Parathyroid adenoma (tissue), 2 donors: ENCODE results near the gene PMPCA.

Experiments
- H2AFZ ChIP-seq: fragments of 300-600 bp; sonication (generic); one replicate; pipeline ENCODE4 v1.7.0; 2017; ENCODE audit warnings: antibody characterized with exemption, mild to moderate bottlenecking
- H3K27ac ChIP-seq: fragments of 300-600 bp; sonication (generic); one replicate; pipeline ENCODE4 v1.7.0; 2017
- H3K27me3 ChIP-seq: fragments of 300-600 bp; sonication (generic); one replicate; pipeline ENCODE4 v1.7.0; 2017; ENCODE audit warnings: low read length; ENCODE audit not compliant: control insufficient read depth, insufficient read depth
- H3K36me3 ChIP-seq: fragments of 300-600 bp; sonication (generic); one replicate; pipeline ENCODE4 v1.7.0; 2017; ENCODE audit warnings: low read length; ENCODE audit not compliant: control insufficient read depth, insufficient read depth
- H3K4me1 ChIP-seq: fragments of 300-600 bp; sonication (generic); one replicate; pipeline ENCODE4 v1.7.0; 2017; ENCODE audit warnings: control low read depth
- H3K4me2 ChIP-seq: fragments of 300-600 bp; sonication (generic); one replicate; pipeline ENCODE4 v1.7.0; 2017; ENCODE audit warnings: low read length
- H3K4me3 ChIP-seq: fragments of 300-600 bp; sonication (generic); one replicate; pipeline ENCODE4 v1.7.0; 2017; ENCODE audit warnings: low read depth, low read length
- H3K79me2 ChIP-seq: fragments of 300-600 bp; sonication (generic); one replicate; pipeline ENCODE4 v1.7.0; 2017; ENCODE audit warnings: control low read depth
- H3K9ac ChIP-seq: fragments of 300-600 bp; sonication (generic); one replicate; pipeline ENCODE4 v1.7.0; 2017; ENCODE audit warnings: mild to moderate bottlenecking
- H3K9me3 ChIP-seq: fragments of 300-600 bp; sonication (generic); one replicate; pipeline ENCODE4 v1.7.0; 2017; ENCODE audit warnings: low read length; ENCODE audit not compliant: control insufficient read depth
- CTCF ChIP-seq: fragments of 300-600 bp; sonication (generic); IDR thresholded peaks from one replicate; pipeline ENCODE4 v1.7.0; 2017; ENCODE audit warnings: antibody characterized with exemption, mild to moderate bottlenecking
- donor health status: primary hyperparathyroidism.

Gene PMPCA

GRCh38 chr9:136464241-136464640 is 53.8 kb downstream of the PMPCA start:
- no peaks in the 10 kb centered on the region for H3K4me1 ChIP-seq
- no peak overlapping the region for H2AFZ ChIP-seq
- no peaks in the 10 kb centered on the region for H3K27me3 ChIP-seq
- TF ChIP-seq CTCF: no peak
- no peak overlapping the region for H3K4me2 ChIP-seq
- no peaks in the 10 kb centered on the region for H3K9me3 ChIP-seq
- no peaks in the 10 kb centered on the region for H3K36me3 ChIP-seq
- H3K27ac ChIP-seq: no peak overlapping the region
- H3K79me2 ChIP-seq: no peaks in the 10 kb centered on the region
- H3K4me3 ChIP-seq: no peak overlapping the region
- H3K9ac ChIP-seq: no peak overlapping the region

- Histone ChIP-seq H3K9me3 (no peaks in the 10 kb centered on the region), H3K4me1 (no peaks in the 10 kb centered on the region), H3K4me2 (no peak overlapping the region), H2AFZ (no peak overlapping the region), H3K27me3 (no peaks in the 10 kb centered on the region), H3K27ac (no peak overlapping the region), H3K79me2 (no peaks in the 10 kb centered on the region), H3K9ac (no peak overlapping the region), H3K4me3 (no peak overlapping the region), H3K36me3 (no peaks in the 10 kb centered on the region)
- no peak for TF ChIP-seq CTCF
Observed at GRCh38 chr9:136465500-136466154, 55.2 kb downstream of the PMPCA start.

GRCh38 chr9:136466155-136466541 is 55.7 kb downstream of the PMPCA start:
- no peak for TF ChIP-seq CTCF
- no peaks in the 10 kb centered on the region for H3K36me3 ChIP-seq
- no peak overlapping the region for H3K27ac ChIP-seq
- no peak overlapping the region for H3K9ac ChIP-seq
- no peak overlapping the region for H3K4me3 ChIP-seq
- H3K27me3 ChIP-seq: no peaks in the 10 kb centered on the region
- no peaks in the 10 kb centered on the region for H3K9me3 ChIP-seq
- H3K4me1 ChIP-seq: no peaks in the 10 kb centered on the region
- H3K4me2 ChIP-seq: no peak overlapping the region
- H2AFZ ChIP-seq: no peak overlapping the region
- H3K79me2 ChIP-seq: no peaks in the 10 kb centered on the region

GRCh38 chr9:136467766-136468165 is 57.3 kb downstream of the PMPCA start:
- H3K27me3 ChIP-seq: no peaks in the 10 kb centered on the region
- no peaks in the 10 kb centered on the region for H3K4me1 ChIP-seq
- no peak overlapping the region for H2AFZ ChIP-seq
- no peaks in the 10 kb centered on the region for H3K9me3 ChIP-seq
- H3K4me3 ChIP-seq: no peak overlapping the region
- H3K27ac ChIP-seq: no peak overlapping the region
- no peak overlapping the region for H3K4me2 ChIP-seq
- no peak for TF ChIP-seq CTCF
- H3K9ac ChIP-seq: no peak overlapping the region
- peaks cover 4% of the 10 kb centered on the region for H3K79me2 ChIP-seq
- H3K36me3 ChIP-seq: no peaks in the 10 kb centered on the region

GRCh38 chr9:136470356-136470755 is 59.9 kb downstream of the PMPCA start:
- H3K9ac ChIP-seq: no peak overlapping the region
- no peak overlapping the region for H3K4me2 ChIP-seq
- H3K27me3 ChIP-seq: no peaks in the 10 kb centered on the region
- no peaks in the 10 kb centered on the region for H3K36me3 ChIP-seq
- no peaks in the 10 kb centered on the region for H3K4me1 ChIP-seq
- no peak overlapping the region for H3K4me3 ChIP-seq
- no peaks in the 10 kb centered on the region for H3K9me3 ChIP-seq
- no peak for TF ChIP-seq CTCF
- H2AFZ ChIP-seq: no peak overlapping the region
- peaks cover 5% of the 10 kb centered on the region for H3K79me2 ChIP-seq
- no peak overlapping the region for H3K27ac ChIP-seq
